Fibroblast of skin of right biceps (primary cell): ENCODE measurements around the gene ARAP1.
A peak's percentile ranks its signal among the peaks of the same experiment; 100 is the strongest.

Experiments used
- DNase-seq: peaks from one replicate; pipeline ENCODE4 v3.0.0-alpha.2; 2013

The ARAP1 gene

DNA sequence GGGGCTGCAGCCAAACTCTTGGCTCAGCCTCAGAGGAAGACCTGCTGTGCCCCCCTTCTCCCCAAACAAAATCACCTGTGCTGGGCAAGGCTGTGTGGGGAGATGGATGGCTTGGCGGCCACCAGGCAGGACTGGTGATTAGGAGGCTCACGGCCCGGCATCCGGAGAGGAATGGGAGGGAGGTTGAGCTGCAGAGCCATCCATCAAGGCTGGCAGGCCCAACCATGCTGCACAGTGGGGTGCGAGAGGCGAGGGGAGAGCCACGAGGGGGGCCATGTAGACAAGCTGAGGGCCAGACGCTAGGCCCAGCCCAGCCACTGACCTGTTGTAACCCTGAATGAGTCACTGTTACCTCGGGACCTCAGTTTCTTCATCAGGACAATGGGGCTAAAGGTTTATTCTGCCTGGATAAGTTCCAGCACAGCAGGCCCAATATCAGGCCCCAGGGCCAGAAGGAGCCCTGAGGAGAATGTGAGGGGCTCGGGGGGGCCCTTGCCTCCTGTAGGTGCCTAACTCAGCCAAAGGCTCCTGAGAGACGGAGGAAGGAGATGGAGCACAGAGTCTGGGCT is 96.2 kb downstream of the ARAP1 start:
- no peak for DNase-seq

DNA sequence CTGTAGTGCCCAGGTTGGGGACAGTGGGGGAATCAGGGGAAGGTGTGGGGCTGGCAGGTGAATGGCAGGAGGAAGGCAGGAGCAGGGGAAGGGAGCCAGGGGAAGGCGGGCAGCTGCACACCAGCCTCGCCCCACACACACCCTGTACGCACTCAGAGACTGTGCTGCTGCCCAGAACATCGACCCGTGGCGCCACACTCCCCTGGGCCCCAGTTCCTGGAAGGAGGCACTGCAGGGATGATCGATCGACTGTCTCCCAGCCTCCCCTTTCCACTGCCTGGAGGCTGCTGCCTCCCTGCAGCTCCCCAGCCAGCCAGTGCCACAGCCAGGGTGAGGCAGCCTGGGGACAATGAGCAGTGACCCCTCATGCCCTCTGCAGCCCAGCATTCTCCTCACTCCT is 97.2 kb downstream of the ARAP1 start:
- DNase-seq: no peak

DNA sequence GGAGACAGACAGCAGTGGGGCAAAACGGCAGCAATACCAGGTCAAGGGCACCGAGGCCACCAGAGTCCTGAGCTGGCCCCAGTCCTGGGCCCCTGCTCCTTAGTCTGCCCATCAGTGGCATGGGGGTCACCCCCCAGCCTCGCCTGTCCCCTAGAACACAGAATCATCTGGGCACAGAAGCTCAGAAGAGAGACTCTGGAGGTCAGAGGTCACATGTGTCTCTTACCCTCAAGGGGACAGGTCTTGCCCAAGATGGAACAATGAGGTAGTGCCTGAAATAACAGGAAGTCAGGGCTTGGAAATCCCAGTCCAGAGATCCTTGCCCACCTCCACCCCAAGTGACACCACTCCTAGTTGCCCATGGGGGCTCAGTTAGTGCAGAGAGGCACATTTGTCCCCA is 98.6 kb downstream of the ARAP1 start:
- no peak for DNase-seq

DNA sequence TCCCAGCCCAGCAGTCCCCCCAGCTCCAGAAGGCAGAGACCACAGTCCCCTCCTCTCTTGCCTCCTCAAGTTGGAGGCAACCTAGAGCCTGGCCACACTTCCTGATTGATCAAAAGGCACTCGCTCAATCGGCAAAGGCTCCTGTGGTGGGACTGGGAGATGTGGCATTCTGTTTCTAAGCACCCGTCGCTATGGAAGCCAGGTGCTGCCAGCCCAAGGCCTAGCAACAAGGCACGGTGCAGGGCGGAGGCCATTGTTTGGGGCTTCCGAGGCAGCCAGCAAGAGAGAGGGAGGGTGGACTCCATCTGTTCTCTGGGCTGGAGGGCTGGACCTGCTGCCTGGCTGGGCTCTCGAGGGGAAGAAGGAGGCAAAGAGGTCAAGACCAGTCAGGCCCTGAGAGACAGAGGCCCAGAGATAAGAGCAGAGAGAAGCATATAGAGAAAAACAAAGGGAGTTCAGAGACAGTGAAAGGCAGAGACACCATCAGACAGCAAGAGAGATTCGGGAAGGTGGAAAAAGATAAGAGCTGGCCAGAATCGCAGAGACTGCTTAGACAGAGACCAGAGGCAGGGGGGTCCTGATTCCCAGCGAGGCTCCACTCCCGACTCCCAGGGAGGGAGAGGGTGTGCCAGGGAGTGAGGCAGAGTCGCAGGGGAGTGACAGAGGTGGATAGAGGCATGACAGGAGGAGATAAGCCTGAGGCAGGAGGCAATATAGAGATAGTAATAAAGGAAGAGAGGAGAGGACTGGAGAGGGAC is 99.2 kb downstream of the ARAP1 start:
- no peak for DNase-seq

DNA sequence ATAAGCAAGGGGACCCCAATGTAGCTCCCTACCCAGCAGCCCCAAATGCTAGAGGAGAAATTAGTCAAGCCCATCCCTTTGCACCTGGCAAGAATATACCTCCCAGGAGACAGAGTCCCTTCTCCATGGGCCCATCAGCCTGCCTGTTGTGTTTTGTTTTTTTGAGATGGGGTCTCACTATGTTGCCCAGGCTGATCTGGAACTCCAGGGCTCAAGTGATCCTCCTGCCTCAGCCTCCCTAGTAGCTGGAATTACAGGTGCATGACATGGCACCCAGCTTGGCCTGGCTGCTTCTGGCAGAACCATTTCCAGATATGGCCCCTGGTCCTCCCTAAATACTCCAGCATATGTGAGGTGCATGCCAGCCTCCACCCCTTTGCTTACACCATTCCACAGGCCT is 100.1 kb downstream of the ARAP1 start:
- DNase-seq: no peak

DNA sequence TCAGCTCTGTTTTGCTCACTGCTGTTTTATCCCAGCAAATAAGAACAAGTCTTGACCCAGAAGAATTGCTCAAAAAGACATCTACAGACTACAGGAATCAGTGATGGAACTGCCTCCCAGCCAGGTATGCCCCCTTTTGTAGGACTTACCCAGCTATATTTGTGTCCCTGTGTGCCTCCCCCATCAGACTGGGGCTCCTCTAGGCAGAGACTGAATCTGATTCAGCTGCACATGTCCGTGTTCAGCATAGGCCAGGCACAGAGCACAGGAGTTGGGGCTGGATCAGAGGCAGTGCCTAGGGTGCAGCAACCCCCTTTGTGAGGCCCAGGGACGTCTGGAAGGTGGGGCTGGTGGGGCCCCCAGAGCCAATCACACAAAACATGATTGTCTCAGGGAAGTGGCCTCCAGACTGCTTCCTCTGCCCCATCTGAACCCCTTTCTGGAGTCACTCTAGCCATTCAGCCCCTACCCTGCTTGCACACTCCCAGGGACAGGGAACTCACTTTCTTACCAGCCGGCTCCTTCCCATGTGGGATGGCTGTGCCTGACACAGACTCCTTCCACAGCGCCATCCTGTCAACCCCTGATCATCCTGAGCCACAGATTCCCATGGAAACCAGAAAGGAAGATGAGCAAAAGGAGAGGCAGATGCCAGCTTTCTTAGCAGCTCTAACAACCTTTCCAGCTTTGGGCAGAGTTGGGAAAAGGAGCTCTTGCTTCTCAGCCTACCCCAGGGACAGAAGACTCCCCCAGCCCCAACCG is 102.8 kb downstream of the ARAP1 start:
- DNase-seq: no peak

DNA sequence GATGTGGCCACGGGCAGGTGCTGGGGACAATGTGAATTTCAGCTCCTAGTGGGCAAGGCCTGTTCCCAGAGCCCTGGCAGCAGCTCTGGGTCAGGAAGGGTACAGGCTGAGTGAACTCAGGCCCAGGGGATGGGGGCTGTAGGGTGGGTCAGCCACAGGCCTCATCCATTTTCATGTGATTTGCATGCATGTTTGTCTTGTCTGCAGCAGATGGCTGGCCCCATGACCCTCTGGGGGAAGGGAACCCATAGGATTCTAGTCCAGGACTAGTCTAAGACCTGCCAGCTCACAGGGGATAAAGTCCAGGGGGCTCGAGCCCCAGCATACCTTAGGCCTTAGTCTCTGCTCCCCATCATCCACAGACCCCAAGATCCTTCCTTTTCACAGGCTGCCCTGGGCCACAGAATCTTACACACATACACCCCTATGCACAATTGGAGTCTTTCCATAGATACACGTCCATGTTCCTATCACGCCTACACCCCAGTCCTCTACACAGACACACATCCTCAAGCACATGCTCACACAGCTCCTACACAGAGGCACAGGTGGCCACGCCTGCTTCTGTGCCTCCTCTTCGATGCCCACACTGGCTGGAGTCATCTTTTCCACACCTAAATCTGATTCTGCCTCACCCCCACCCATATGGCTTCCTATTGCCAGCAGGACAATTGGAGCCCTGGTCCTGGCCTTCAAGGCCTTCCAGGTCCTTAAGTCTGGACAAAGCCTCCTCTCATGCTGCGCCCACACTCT is 103.6 kb downstream of the ARAP1 start:
- DNase-seq: no peak

DNA sequence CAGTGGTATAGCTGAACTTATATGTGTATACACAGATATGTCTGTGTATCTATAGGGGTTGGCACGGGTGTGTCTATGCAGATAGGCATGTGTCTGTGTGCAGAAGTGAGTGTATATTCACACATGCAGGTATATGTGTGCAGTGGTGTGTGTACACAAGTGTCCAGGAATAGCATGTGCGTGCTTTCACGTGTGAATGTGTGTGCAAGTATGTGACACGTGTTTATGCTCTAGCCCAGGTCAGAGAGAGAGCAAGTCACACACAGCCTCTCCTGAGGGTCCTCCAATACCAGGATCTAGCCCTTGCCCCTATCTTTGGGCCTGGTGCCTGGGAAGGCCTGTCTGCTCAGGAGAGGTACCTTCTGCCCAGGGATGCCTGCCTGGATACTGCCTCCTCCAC is 104.3 kb downstream of the ARAP1 start:
- no peak for DNase-seq

DNA sequence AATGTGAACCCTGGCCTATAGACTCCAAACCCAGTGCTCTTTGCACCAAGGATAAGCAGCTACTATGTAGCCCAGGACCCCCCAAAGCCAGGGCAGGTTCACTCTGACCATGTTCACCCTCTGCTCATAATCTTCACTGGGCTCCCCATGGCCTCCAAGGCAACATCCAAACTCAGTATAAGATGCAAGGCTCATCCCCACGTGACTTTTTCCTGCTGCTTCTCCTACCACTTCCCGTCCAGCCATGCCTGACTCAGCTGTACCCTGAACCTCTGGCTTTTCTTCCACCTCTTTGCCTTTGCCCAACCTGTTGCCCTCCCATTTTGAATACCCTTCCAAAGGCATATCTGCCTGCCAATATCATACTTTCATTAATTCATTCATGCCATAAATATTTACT is 105.7 kb downstream of the ARAP1 start:
- DNase-seq: no peak

DNA sequence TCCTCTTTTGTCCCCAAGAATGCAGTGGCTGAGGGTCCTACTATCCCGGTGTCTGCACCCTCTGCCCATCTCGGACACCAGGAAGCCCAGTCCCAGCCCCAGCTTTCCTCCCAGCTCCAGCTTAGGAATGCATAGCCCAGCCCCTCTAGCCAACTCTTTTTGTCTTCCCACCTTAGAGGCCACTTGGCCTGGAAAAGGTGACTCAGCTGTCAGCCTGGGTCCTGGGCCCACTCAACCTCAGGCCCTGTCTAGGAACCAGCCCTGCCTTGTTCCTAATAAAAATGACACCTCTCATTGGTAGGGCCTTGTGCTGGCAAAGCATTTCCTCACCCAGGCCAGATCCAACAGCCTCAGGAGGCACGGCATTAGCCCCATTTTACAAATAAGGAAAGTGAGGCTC is 106.2 kb downstream of the ARAP1 start:
- DNase-seq: no peak

DNA sequence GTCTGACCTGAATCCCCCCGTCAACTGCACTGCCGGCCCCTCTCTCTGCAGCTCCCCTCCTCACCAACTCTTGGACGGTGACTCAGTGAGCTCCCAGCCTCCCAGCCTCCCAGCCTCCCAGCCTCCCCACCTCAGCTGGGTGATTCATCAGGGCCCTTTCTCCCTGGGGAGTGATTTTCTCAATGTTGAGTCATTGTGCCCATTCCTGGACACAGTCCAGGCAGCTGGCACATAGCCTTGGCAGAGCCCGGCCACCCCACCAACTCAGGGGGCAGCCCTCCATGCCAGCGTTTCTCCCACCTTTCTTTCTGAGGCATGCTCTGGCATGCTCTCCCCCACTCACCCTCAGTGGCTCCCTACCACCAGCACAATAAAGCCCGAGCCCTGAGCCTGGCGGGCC is 108.7 kb downstream of the ARAP1 start:
- peak; percentile 44 for DNase-seq

DNA sequence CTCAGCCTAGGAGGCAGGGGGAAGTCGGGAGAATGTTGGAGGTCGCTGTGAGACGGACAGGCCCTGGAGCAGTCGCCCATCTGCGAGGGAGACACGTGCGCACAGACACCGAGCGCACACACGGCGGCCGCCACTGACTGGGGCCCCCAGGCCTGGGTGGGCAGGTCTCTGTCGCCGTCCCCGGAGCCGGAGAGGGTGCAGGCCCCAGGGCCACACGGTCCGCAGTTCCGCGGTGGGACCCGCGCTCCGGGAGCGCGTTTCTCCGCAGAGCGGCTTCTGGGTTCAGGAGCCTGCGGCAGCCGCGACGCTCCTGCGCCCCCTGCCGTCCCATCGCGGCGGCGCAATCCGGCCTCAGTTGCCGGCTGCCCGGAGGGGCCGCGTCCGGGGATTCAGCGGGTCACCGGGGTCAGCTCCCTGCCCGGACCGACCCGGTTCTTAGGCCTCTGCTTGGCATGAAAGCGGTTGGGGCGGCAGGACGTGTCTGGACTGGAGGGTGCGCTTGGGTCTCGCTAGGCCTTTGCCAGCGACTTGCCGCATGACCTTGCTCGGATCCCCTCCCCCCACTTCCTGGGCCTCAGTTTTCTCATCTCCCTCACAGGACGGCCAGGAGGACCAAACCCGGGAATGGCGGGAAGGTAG is 109.2 kb downstream of the ARAP1 start:
- peak; percentile 37 for DNase-seq

DNA sequence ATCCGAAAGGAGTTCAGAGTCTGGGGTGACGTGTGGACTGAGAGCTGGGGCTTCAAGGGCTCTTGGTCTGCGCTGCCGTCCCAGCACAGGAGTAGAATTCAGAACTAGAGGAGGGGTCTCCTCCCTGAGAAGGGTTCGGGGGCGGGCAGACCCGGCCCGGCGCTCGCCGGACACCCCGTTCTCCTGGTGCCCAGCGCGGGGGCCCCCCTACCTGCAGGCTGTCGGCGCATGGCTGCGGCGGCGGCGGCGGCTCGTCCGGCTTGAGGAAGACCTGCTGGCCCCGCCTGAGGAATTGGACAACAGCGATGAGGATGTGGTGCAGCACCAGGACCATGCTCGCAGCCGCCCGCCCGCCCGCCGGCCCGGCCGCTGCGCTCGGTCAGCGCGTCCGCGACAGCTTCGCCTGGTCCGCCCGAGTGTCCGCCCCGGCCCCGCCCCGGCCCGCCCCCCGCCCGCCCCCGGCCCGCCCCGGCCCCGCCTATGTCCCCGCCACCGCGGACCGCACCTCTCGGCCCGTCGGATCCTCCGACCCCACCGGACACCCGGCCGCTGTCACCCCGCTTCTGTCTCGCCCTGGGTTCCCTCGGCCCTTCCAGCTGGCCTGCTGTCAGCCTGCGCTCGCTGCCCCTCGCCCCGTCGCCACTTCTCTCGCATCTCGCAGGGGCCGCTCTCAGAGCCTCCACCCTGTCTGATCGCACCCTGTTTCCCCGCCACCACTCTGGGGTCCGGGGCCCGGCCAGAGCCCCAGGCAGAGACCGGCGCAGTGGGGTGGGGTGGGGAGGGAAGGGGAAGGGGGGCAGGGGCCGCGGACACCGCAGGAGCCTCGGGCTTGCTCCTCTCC is 109.9 kb downstream of the ARAP1 start:
- peak; percentile 4 for DNase-seq

DNA sequence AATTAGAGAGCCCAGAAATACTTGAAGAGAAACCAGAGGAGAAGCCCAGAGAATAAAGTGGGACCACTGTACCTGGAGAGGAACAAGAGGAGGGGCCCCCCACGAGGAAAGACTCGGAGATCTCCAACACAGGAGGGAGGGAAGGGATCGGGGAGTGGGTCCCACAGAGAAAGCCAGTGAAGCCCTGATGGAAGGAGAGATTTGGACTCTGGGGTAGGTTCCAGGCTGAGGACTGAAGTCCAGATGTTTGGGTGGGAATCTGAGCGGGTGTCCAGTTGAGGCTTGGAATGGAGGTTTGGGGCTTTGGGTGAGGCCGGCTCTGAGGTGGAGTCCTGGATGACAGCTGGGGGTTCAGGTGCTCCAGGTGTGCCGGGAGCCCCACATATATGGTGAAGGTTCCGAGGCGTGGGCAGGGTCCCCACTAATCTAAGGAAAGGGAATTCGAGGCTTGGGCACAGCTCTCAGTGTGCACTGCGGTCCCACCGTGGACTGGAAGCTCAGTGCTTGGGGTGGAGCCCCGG is 110.6 kb downstream of the ARAP1 start:
- no peak for DNase-seq

DNA sequence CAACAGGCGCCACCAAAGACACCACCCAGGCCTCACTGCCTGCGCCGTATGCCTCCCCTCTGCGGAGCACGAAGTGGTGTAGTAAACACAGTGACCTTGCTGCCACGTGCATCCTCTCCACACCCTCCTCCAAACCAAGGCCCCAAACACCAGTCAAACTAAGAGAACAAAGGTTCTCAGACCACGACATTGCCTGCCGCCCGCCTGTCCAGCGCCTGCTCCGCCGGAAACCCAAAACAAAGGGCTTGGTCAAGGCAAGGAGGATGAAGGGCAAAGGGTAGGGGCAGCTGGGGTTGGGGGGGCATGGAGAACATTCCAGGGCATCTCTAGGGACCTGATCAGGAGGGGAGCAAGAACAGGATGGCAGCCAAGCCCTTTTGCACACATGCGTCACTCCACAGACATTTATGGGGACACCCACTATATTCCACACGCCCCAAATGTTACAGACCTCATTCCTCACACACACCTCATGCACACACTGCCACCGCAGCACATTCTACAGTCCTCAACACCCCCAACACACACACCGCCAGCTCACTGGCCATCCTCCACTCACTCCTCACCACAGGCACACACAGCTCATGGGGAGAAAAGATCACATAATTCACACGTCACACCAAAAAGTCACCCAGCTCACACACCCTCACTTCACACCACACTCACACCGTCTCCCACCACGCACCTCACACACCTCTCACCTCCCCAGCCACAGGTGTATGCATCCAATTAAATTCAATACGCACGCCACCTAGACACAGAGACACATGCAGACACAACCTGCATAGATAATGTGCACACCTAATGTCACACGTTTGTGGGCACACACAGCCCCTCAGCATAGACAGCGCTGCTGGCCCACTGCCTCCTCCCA is 112.5 kb downstream of the ARAP1 start:
- no peak for DNase-seq

DNA sequence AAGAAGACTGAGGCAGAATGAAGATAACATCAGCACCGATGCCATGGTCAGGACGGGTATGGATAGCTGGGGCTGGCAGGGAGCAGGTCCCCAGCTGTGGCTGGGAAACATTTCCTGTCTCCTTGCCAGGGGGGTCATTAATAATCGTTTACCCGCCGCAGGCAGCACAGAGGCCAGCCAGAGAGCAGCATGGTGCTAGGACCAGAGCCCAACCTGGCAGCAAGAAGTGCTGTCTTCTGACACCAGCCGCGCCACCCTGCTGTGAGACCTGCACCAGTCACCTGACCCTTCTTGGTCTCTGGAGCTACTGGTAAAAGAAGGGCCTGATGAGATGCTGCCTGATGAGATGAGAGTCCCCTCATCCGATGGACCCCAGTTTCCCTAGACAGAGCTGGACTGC is 114.3 kb downstream of the ARAP1 start:
- no peak for DNase-seq

DNA sequence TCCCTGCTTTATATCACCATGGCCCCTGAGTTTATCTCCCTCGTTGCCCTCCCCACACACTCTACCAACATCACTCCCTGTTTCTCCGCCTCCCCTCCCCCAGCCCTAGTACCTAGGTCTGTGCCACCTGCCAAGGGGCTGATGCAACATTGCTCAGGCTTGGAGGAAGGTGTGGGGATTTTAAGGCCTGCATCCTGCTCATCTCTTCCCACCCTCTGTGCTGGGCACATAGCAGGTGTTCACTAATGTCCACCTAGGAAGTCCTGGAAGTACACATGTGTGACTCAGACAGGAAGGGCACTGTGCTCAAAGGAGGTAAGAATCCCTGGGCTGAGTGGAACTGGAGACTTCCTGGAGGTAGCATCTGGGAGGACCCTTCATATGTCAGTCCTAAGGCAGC is 115.0 kb downstream of the ARAP1 start:
- no peak for DNase-seq

DNA sequence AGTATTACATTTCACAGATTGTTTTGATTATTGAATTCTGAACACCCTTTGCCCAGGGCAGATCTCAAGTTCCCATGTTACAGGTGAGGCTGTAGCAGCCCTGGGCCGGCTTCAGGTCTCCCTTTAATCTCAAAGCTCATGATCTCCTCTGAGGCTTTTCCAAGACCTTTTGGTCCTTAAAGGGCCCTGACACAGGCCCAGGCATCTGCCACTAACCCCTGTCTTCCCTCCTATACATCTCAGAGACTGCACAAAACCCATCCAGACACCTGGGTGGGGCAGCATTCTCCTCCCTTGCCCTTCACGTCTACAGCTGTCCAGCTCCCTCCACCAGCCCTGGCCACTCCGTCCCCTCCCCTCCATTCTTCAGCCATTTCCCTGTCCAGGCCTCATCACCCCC is 115.8 kb downstream of the ARAP1 start:
- DNase-seq: no peak

DNA sequence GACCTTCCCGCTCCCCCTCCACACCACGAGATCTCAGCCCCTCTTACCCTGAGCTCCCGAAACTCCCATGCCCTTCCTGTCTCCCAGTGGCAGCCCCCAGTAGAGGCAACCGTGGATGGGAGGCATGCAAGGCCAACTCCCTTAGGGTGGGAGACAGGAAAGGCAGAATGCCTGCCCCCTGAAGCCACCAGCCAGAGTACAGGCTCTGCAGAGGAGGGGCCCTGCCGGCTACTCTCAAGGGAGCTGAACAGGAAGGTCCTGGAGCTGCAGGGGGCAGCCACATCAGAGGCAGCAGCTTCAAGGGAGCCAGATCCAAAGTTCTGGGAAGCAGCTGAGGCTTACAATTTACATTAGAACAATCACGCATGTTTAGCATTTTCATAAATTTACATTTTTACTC is 116.3 kb downstream of the ARAP1 start:
- DNase-seq: no peak

DNA sequence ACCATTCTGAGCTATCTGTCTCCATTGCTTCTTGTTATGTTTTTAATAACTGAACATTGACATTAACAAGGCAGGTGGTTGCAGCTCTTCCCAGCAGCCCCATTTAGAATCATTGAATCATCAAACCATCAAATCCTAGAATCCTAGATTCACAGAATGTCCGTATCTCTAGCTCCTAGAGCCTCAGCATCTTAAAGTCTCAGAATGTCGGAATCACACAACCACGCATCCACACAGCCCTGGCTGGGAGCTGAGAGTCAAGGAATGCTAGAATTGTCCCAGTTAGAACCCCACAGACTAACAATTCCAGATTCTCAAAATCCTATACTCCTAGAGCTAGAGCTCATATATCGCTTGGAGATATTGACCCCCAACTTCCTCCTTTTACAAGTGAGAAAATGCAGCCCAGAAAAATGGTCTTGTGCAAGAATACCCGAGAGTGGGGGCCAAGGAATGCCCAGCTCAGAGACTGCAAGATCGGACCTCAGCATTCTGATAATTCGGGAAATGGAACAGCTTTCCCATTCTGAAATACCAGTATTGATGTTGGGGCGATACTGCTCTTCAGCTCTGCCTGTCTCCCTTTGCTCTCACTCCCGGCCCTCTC is 116.8 kb downstream of the ARAP1 start:
- DNase-seq: no peak
